Transverse colon (tissue), 4 donors: ENCODE data around the gene DLGAP1. TPM values are rescaled to one million over a fixed set of nuclear protein-coding genes. Genes with fewer than 3 reads are reported as not detected.

Experiments
- DNase-seq: peaks from one replicate; pipeline ENCODE4 v3.0.0-alpha.2; 2019
- H3K27ac ChIP-seq, 4 donors: fragments of 200-600 bp; sonication (generic); 2 replicates each; pipeline ENCODE4 v1.5.1; 2016 to 2018; ENCODE audit warnings: inconsistent platforms in 4 of 4
- H3K27me3 ChIP-seq: fragments of 200-600 bp; sonication (generic); 2 replicates; pipeline ENCODE4 v1.5.1; 2017; ENCODE audit warnings: inconsistent platforms
- H3K36me3 ChIP-seq, 4 donors: fragments of 200-600 bp; sonication (generic); 2 replicates each; pipeline ENCODE4 v1.5.1; 2017 to 2019; ENCODE audit warnings: inconsistent platforms in 4 of 4
- H3K4me1 ChIP-seq, 4 donors: fragments of 200-600 bp; sonication (generic); 2 replicates each; pipeline ENCODE4 v1.5.1; 2017 to 2020; ENCODE audit warnings: inconsistent platforms in 4 of 4
- H3K4me3 ChIP-seq, 4 donors: fragments of 200-600 bp; sonication (generic); 1 replicate in 1 of 4; 2 replicates in 3 of 4; pipeline versions ENCODE4 v1.5.1 to v1.6.1; 2017 to 2019; ENCODE audit warnings: inconsistent platforms in 4 of 4
- H3K9me3 ChIP-seq, 2 donors: fragments of 200-600 bp; sonication (generic); 2 replicates each; pipeline ENCODE4 v1.5.1; 2017 to 2019; ENCODE audit warnings: inconsistent platforms in 2 of 2
- EP300 ChIP-seq: sonication (generic); formaldehyde crosslinking; IDR thresholded peaks from one replicate; pipeline ENCODE4 v1.6.1; 2017; ENCODE audit warnings: antibody characterized with exemption, low read depth
- POLR2A ChIP-seq: fragments of 450-650 bp; IDR thresholded peaks from one replicate; pipeline ENCODE4 v1.6.1; 2016; ENCODE audit warnings: antibody characterized with exemption, mild to moderate bottlenecking, moderate library complexity
- POLR2AphosphoS5 ChIP-seq, 3 donors: sonication (generic); formaldehyde crosslinking; IDR thresholded peaks; one replicate each; pipeline ENCODE4 v1.6.1; 2016; ENCODE audit warnings: antibody characterized with exemption in 3 of 3
- WGBS, 2 donors: methylation state at CpG; one replicate each; pipeline ENCODE4 v1.1.5; 2018; ENCODE audit warnings: low coverage in 1 of 2; 5-methylcytosine and 5-hydroxymethylcytosine counted together
- in situ Hi-C, 4 donors: fragments of 200-750 bp; cut with MboI; loops; one replicate each; pipeline versions ENCODE4 v1.15.0 to v1.15.1; 2017; ENCODE audit warnings: low sequenced_read_pairs in 3 of 4, low pct_ligation_motif_present in 1 of 4, low pct_unique_long_range_greater_than_20kb in 1 of 4
- intact Hi-C: fragments of 100-400 bp; cut with DNase I; formaldehyde crosslinking; loops from one replicate; pipeline ENCODE4 v1.15.1; 2023; ENCODE audit warnings: low total_unique reads
- total RNA-seq, 4 donors: library from RNA; depleted of rRNA; stranded (reverse); fragments of >200 nt; gene quantifications; one replicate each; pipeline ENCODE4 v1.1.0, GENCODE V29; 2016
- TF ChIP-seq, protein P1 (sequence below), 5 experiments: fragments of 200-600 bp in 3 of 5; fragments of 450-650 bp in 2 of 5; sonication (generic) in 3 of 5; IDR thresholded peaks; 1 replicate in 2 of 5; 2 replicates in 3 of 5; pipeline ENCODE4 v1.5.1; 2016 to 2017; ENCODE audit warnings: antibody characterized with exemption in 5 of 5, inconsistent platforms in 3 of 5, mild to moderate bottlenecking in 2 of 5, moderate library complexity in 1 of 5

Gene DLGAP1
- total RNA-seq, 4 donors from 2014 or later = 2.7 to 7.2 (median 3.3) TPM

DNA sequence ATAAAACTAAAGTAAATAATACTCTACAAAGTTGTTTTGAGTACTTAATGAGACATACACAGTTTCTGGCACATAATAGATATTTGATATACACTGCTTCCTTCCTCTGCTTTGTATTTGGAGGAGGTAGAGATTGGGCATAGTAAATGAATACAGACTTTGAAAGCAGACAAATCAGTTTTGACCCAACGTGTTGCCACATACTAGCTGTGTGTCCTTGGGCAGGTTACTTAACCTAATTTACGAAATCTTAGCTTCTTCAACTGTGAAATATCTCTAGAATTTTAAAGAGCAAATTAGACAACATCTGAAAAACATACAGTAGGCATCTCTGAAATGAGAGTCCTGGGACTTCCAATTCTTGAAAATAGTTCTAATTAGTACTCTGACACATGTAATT lies 579.7 kb downstream of the DLGAP1 start:
- H3K4me3 ChIP-seq = no peak overlapping the region
- DNase-seq = no peak
- intact Hi-C loops (no loop called here), in situ Hi-C loops (no loop called here)
- H3K27ac ChIP-seq = no peak overlapping the region
- H3K36me3 ChIP-seq = no peaks in the 10 kb centered on the region
- 56 to 58% methylated on average over 2 of the region's 2 CpGs for WGBS, 2 donors
- H3K27me3 ChIP-seq = no peaks in the 10 kb centered on the region
- TF ChIP-seq, protein P1, sequence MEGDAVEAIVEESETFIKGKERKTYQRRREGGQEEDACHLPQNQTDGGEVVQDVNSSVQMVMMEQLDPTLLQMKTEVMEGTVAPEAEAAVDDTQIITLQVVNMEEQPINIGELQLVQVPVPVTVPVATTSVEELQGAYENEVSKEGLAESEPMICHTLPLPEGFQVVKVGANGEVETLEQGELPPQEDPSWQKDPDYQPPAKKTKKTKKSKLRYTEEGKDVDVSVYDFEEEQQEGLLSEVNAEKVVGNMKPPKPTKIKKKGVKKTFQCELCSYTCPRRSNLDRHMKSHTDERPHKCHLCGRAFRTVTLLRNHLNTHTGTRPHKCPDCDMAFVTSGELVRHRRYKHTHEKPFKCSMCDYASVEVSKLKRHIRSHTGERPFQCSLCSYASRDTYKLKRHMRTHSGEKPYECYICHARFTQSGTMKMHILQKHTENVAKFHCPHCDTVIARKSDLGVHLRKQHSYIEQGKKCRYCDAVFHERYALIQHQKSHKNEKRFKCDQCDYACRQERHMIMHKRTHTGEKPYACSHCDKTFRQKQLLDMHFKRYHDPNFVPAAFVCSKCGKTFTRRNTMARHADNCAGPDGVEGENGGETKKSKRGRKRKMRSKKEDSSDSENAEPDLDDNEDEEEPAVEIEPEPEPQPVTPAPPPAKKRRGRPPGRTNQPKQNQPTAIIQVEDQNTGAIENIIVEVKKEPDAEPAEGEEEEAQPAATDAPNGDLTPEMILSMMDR (IDR thresholded peaks at IDR 0.05) = no peak
- TF ChIP-seq POLR2AphosphoS5 (IDR thresholded peaks at IDR 0.05) = no peak
- no peak for TF ChIP-seq POLR2A
- TF ChIP-seq EP300 = no peak
- H3K4me1 ChIP-seq = no peaks in the 10 kb centered on the region
- no peaks in the 10 kb centered on the region for H3K9me3 ChIP-seq

DNA sequence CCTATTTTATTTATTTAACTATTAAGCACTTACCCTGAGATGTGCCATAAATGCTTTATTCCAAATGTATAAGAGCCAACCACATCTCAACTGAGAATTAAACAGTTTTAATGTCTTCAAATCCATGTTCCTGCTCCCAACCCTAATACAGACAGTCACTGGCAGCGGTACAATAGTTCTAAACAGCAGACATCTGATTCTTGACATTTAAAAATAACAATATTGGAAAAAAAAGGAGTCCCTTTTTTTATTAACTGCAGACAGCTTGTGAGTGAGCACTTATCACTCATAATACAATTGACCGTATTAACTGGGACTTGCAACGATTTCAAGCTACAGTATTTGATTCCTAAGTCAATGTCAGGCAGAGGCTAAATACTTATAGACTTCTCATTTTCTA lies 580.5 kb downstream of the DLGAP1 start:
- no peak overlapping the region for H3K4me3 ChIP-seq
- no peaks in the 10 kb centered on the region for H3K4me1 ChIP-seq
- intact Hi-C loops = no loop called here
- no peak overlapping the region for H3K27ac ChIP-seq
- WGBS, 2 donors = 67 to 80% methylated on average over 3 of the region's 3 CpGs
- in situ Hi-C loops = loop anchor here in 1 of 4 donors (25.0 kb wide), 1 partner anchor 187 kb away; no protein-coding TSS in a partner anchor
- TF ChIP-seq, protein P1 (IDR thresholded peaks at IDR 0.05) = no peak
- TF ChIP-seq POLR2AphosphoS5 (IDR thresholded peaks at IDR 0.05) (no peak), POLR2A (no peak), EP300 (no peak)
- no peaks in the 10 kb centered on the region for H3K27me3 ChIP-seq
- H3K36me3 ChIP-seq = no peaks in the 10 kb centered on the region
- H3K9me3 ChIP-seq = no peaks in the 10 kb centered on the region
- no peak for DNase-seq

DNA sequence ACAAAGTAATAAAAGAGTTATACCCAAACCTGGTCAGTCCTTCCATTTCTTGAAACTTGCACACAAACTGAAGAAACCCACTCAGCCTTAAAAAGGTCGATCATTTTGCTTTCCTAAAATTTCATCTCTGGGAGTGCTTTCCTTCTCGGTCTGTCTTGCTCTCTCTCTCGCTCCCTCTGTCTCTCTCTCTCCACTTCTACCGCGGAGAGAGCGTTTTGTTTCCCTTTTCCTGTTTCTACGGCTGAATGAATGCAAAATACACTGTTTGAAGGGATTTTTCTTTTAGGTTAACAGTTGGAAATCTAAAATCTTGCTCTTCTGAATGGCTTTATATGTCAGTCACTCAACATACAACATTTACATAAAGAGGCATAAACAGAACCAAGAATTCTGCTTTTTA lies 581.0 kb downstream of the DLGAP1 start:
- Histone ChIP-seq H3K27me3 (no peaks in the 10 kb centered on the region), H3K4me3 (no peak overlapping the region), H3K4me1 (no peaks in the 10 kb centered on the region), H3K36me3 (no peaks in the 10 kb centered on the region), H3K27ac (no peak overlapping the region), H3K9me3 (no peaks in the 10 kb centered on the region)
- WGBS, 2 donors = 28 to 49% methylated on average over 7 of the region's 7 CpGs
- intact Hi-C loops = no loop called here
- DNase-seq = no peak
- no peak for TF ChIP-seq EP300
- TF ChIP-seq, protein P1 (IDR thresholded peaks at IDR 0.05) = no peak
- in situ Hi-C loops = loop anchor here in 1 of 4 donors (25.0 kb wide), 1 partner anchor 187 kb away; no protein-coding TSS in a partner anchor

DNA sequence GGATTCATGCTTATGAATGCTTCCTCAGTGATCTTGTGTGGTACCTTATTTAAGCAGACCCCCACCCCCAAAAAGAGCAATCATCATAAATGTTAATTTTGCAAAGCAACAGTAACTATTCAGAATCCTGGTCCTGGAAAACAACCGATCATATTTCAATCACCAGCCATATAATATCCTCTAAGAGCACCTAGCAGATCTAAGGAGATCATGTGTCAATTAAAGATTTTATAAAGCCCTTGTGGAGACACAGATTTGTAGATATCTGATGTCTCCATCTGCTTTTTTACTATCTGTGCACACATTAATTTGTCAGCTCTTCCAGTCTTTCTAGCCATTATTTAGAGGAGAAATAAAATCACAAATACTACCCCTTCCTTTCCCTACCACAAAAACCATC lies 581.4 kb downstream of the DLGAP1 start:
- in situ Hi-C loops (loop anchor here in 1 of 4 donors (25.0 kb wide), 1 partner anchor 186 kb away; no protein-coding TSS in a partner anchor), intact Hi-C loops (no loop called here)

More for the DNA sequence above, 581.4 kb downstream of the DLGAP1 start:
- Histone ChIP-seq H3K27me3 (no peaks in the 10 kb centered on the region), H3K4me3 (no peak overlapping the region), H3K36me3 (no peaks in the 10 kb centered on the region), H3K9me3 (no peaks in the 10 kb centered on the region), H3K27ac (no peak overlapping the region), H3K4me1 (no peaks in the 10 kb centered on the region)
- TF ChIP-seq POLR2A (no peak), EP300 (no peak), POLR2AphosphoS5 (IDR thresholded peaks at IDR 0.05) (no peak)
- TF ChIP-seq, protein P1 (IDR thresholded peaks at IDR 0.05) = no peak
- DNase-seq = no peak
- WGBS, 2 donors = 77 to 100% methylated on average over 1 of the region's 1 CpG
